Caco-2 (cell line): ENCODE data around the gene BCL10. TPM values are rescaled to one million over a fixed set of nuclear protein-coding genes. Genes with fewer than 3 reads are reported as not detected.
A peak's percentile ranks its signal among the peaks of the same experiment; 100 is the strongest.

ENCODE experiments used
- BruUV-seq: library from RNA; stranded (reverse); fragments of 400-500 nt; replicated peaks from 2 replicates; lab custom pipeline; 2021; lab: Mats Ljungman, UMichigan
- CTCF ChIA-PET: fragments of 300-600 bp; sonication (Branson Sonifier 250); formaldehyde crosslinking; loops from one replicate; lab custom pipeline; 2022; ENCODE audit warnings: antibody characterized with exemption; lab: Charles Lee
- POLR2A ChIA-PET: fragments of 300-600 bp; sonication (Branson Sonifier 250); formaldehyde crosslinking; loops from one replicate; lab custom pipeline; 2022; ENCODE audit warnings: antibody characterized with exemption; lab: Charles Lee
- DNase-seq, 2 experiments: peaks; one replicate each; pipeline versions ENCODE4 v3.0.0 to v3.0.0-alpha.2; 2020 to 2022
- H3K27me3 ChIP-seq: replicated peaks from 2 replicates; pipeline ENCODE4 v1.6.0; 2011; ENCODE audit warnings: low read length; ENCODE audit not compliant: control insufficient read depth, insufficient read depth
- H3K36me3 ChIP-seq: 2 replicates; pipeline ENCODE4 v1.5.1; 2011; ENCODE audit warnings: low read length; ENCODE audit not compliant: control insufficient read depth, insufficient read depth
- H3K4me1 ChIP-seq: fragments of 250-450 bp; sonication (Bioruptor Pico); 2 replicates; pipeline ENCODE4 v1.5.1; 2020; ENCODE audit warnings: mild to moderate bottlenecking
- H3K4me3 ChIP-seq: 2 replicates; pipeline ENCODE4 v1.5.1; 2011; ENCODE audit warnings: low read depth, mild to moderate bottlenecking, control low read depth, low read length
- H3K9me3 ChIP-seq: fragments of 250-450 bp; sonication (Bioruptor Pico); 2 replicates; pipeline ENCODE4 v1.5.1; 2020; ENCODE audit warnings: mild to moderate bottlenecking, moderate library complexity
- H3K27ac Mint-ChIP-seq: one replicate; pipeline ENCODE4 v1.8.0; 2022; ENCODE audit warnings: mixed read lengths; ENCODE audit not compliant: unreplicated experiment
- H3K27me3 Mint-ChIP-seq: one replicate; pipeline ENCODE4 v1.8.0; 2022; ENCODE audit warnings: mixed read lengths; ENCODE audit not compliant: insufficient read depth, unreplicated experiment
- H3K36me3 Mint-ChIP-seq: one replicate; pipeline ENCODE4 v1.8.0; 2022; ENCODE audit warnings: mild to moderate bottlenecking, mixed read lengths; ENCODE audit not compliant: insufficient read depth, unreplicated experiment
- H3K4me1 Mint-ChIP-seq: one replicate; pipeline ENCODE4 v1.8.0; 2022; ENCODE audit warnings: low read depth, mixed read lengths; ENCODE audit not compliant: unreplicated experiment
- H3K4me3 Mint-ChIP-seq: one replicate; pipeline ENCODE4 v1.8.0; 2022; ENCODE audit warnings: mild to moderate bottlenecking, moderate library complexity, mixed read lengths; ENCODE audit not compliant: unreplicated experiment
- H3K9me3 Mint-ChIP-seq: one replicate; pipeline ENCODE4 v1.8.0; 2022; ENCODE audit warnings: mixed read lengths; ENCODE audit not compliant: unreplicated experiment
- intact Hi-C: fragments of 100-400 bp; cut with micrococcal nuclease; formaldehyde crosslinking; loops from one replicate; pipeline ENCODE4 v1.10.0; 2022; ENCODE audit not compliant: unreplicated experiment
- total RNA-seq: library from RNA; stranded (reverse); gene quantifications from 2 replicates; pipeline ENCODE4 v1.2.3, GENCODE V29; 2022
- TF ChIP-seq, protein P1 (sequence below), 2 experiments: fragments of 200-600 bp in 1 of 2; IDR thresholded peaks; 1 replicate in 1 of 2; 2 replicates in 1 of 2; pipeline versions ENCODE4 v1.5.1 to v1.8.0; 2011 to 2022; ENCODE audit warnings: antibody characterized with exemption in 1 of 2, control low read depth in 1 of 2, inconsistent platforms in 1 of 2, low read depth in 1 of 2, low read length in 1 of 2, mild to moderate bottlenecking in 1 of 2, moderate library complexity in 1 of 2; ENCODE audit not compliant: insufficient read depth in 1 of 2, severe bottlenecking in 1 of 2, unreplicated experiment in 1 of 2

BCL10 gene
- total RNA-seq, 1 experiment from 2014 or later: 18.1 TPM

- BruUV-seq: no TSS peak
- peak overlapping the region; percentile 5 for H3K27ac Mint-ChIP-seq
- H3K9me3 Mint-ChIP-seq: no peaks in the 10 kb centered on the region
- H3K4me1 ChIP-seq: peaks cover 4% of the 10 kb centered on the region; the same call in 1 of the 2 replicates
- ChIA-PET POLR2A (no interaction called here), CTCF (no interaction called here)
- no peaks in the 10 kb centered on the region for H3K36me3 Mint-ChIP-seq
- no peak overlapping the region for H3K4me3 Mint-ChIP-seq
- intact Hi-C loops: no loop called here
- no peaks in the 10 kb centered on the region for H3K27me3 ChIP-seq
- no peaks in the 10 kb centered on the region for H3K36me3 ChIP-seq
- H3K4me3 ChIP-seq: no peak overlapping the region
- DNase-seq: no peak
- H3K4me1 Mint-ChIP-seq: peaks cover 9% of the 10 kb centered on the region
- TF ChIP-seq, protein P1, sequence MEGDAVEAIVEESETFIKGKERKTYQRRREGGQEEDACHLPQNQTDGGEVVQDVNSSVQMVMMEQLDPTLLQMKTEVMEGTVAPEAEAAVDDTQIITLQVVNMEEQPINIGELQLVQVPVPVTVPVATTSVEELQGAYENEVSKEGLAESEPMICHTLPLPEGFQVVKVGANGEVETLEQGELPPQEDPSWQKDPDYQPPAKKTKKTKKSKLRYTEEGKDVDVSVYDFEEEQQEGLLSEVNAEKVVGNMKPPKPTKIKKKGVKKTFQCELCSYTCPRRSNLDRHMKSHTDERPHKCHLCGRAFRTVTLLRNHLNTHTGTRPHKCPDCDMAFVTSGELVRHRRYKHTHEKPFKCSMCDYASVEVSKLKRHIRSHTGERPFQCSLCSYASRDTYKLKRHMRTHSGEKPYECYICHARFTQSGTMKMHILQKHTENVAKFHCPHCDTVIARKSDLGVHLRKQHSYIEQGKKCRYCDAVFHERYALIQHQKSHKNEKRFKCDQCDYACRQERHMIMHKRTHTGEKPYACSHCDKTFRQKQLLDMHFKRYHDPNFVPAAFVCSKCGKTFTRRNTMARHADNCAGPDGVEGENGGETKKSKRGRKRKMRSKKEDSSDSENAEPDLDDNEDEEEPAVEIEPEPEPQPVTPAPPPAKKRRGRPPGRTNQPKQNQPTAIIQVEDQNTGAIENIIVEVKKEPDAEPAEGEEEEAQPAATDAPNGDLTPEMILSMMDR (IDR thresholded peaks at IDR 0.05; ENCODE audit: insufficient read depth in 1 of 2, low read depth in 1 of 2, low read length in 1 of 2, severe bottlenecking in 1 of 2, unreplicated experiment in 1 of 2): no peak
- H3K9me3 ChIP-seq: no peaks in the 10 kb centered on the region
- H3K27me3 Mint-ChIP-seq: no peaks in the 10 kb centered on the region
Measured at GRCh38 chr1:85278853-85279314, 2.5 kb upstream of the BCL10 start.

- ChIA-PET POLR2A (no interaction called here), CTCF (no interaction called here)
- H3K4me3 Mint-ChIP-seq: no peak overlapping the region
- no peak for DNase-seq
- H3K9me3 Mint-ChIP-seq: no peaks in the 10 kb centered on the region
- Histone ChIP-seq H3K27me3 (no peaks in the 10 kb centered on the region), H3K9me3 (no peaks in the 10 kb centered on the region), H3K4me3 (no peak overlapping the region), H3K4me1 (peaks cover 4% of the 10 kb centered on the region; the same call in 1 of the 2 replicates), H3K36me3 (no peaks in the 10 kb centered on the region)
- no peak overlapping the region for H3K27ac Mint-ChIP-seq
- no peaks in the 10 kb centered on the region for H3K27me3 Mint-ChIP-seq
- H3K4me1 Mint-ChIP-seq: peaks cover 20% of the 10 kb centered on the region
- BruUV-seq: no TSS peak
- intact Hi-C loops: loop anchor here (2.0 kb wide), 1 partner anchor 21 kb away; no protein-coding TSS in a partner anchor
- H3K36me3 Mint-ChIP-seq: no peaks in the 10 kb centered on the region
- TF ChIP-seq, protein P1 (IDR thresholded peaks at IDR 0.05; ENCODE audit: insufficient read depth in 1 of 2, low read depth in 1 of 2, low read length in 1 of 2, severe bottlenecking in 1 of 2, unreplicated experiment in 1 of 2): no peak
Measured at GRCh38 chr1:85277802-85278201, 1.4 kb upstream of the BCL10 start.

DNA sequence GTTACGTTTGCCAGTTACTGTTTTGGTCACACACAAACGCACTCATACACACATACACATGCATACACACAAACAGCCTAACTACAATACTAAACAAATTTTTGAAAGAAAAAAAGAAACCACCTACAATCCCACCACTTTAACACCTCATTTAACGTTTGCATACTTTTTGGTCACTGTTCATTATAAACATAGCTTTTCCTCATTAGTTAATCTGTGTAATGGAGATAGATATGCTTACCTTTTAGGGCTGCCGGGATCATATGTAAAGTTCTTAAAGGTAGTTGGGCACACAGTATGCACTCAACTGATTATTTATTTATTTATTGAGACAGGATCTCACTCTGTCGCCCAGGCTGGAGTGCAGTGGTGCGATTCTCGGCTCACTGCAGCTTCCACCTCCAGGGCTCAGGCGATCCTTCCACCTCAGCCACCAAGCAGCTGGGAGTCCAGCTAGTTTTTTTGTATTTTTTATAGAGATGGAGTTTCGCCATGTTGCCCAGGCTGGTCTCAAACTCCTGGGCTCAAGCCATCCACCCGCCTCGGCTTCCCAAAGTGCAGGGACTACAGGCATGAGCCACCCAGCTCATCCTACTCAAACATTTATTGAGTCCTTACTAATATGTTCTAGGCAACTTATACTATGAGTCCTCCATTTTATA lies 677 bp upstream of the BCL10 start:
- peak overlapping the region; percentile 76 for H3K4me3 Mint-ChIP-seq
- no peak for DNase-seq
- ChIA-PET CTCF (interaction anchor here (0.6 to 2.5 kb wide), 3 partner anchors 17 to 332 kb away, joined by 3 to 19 read pairs (median 3); partner anchors contain the start of gene C1orf52), POLR2A (interaction anchor here (0.8 to 1.7 kb wide), 7 partner anchors 13 to 431 kb away, joined by 3 to 11 read pairs (median 4); partner anchors contain the start of genes C1orf52, CCN1 and ZNHIT6)
- intact Hi-C loops: loop anchor here (2.0 kb wide), 1 partner anchor 22 kb away; no protein-coding TSS in a partner anchor
- Histone ChIP-seq H3K9me3 (no peaks in the 10 kb centered on the region), H3K4me3 (peak overlapping the region; percentile 58), H3K36me3 (no peaks in the 10 kb centered on the region), H3K4me1 (peaks cover 4% of the 10 kb centered on the region; the same call in 1 of the 2 replicates), H3K27me3 (no peaks in the 10 kb centered on the region)
- no peaks in the 10 kb centered on the region for H3K36me3 Mint-ChIP-seq
- no peaks in the 10 kb centered on the region for H3K9me3 Mint-ChIP-seq
- H3K4me1 Mint-ChIP-seq: peaks cover 21% of the 10 kb centered on the region
- TF ChIP-seq, protein P1 (IDR thresholded peaks at IDR 0.05; ENCODE audit: insufficient read depth in 1 of 2, low read depth in 1 of 2, low read length in 1 of 2, severe bottlenecking in 1 of 2, unreplicated experiment in 1 of 2): no peak
- H3K27ac Mint-ChIP-seq: peak overlapping the region; percentile 61
- H3K27me3 Mint-ChIP-seq: no peaks in the 10 kb centered on the region
- BruUV-seq: TSS peak; percentile 97
